Measurements from ENCODE around the gene OR6B1.
"Not testable (repeated sequence)": the region's sequence is repeated elsewhere in the genome, so short reads cannot be mapped to it uniquely, and the experiment has no call there.

OR6B1 gene

GRCh38 chr7:144038887-144039286 is 38.8 kb downstream of the OR6B1 start:
- no peak for DNase-seq (ENCODE audit: low read depth, low spot score)

GRCh38 chr7:144048648-144049047 is 48.5 kb downstream of the OR6B1 start, which contains the start of gene OR2A5:
OR2A5 (plus strand) TSS chr7:144048948; CDS start chr7:144050402, 1,454 bp downstream.
- DNase-seq (ENCODE audit: low read depth, low spot score), result no peak

GRCh38 chr7:144049491-144049890 is 49.4 kb downstream of the OR6B1 start:
- no peak for DNase-seq (ENCODE audit: low read depth, low spot score)

- DNase-seq (ENCODE audit: low read depth, low spot score), result no peak
These were observed 50.0 kb downstream of the OR6B1 start for GRCh38 chr7:144050093-144050492.

- DNase-seq (ENCODE audit: low read depth, low spot score), result not testable (repeated sequence)
These were observed 50.8 kb downstream of the OR6B1 start for GRCh38 chr7:144050884-144051283.

GRCh38 chr7:144057954-144058353 is 57.8 kb downstream of the OR6B1 start:
- DNase-seq (ENCODE audit: low read depth, low spot score), result no peak
